B cell (primary cell): Measurements from ENCODE around the gene ZNF304.

ENCODE experiments used
- EZH2 ChIP-seq: IDR thresholded peaks from 2 replicates; pipeline ENCODE4 v1.6.1; 2012; ENCODE audit warnings: borderline replicate concordance, low read depth, mild to moderate bottlenecking, moderate library complexity, low read length; ENCODE audit not compliant: insufficient read depth, poor library complexity, severe bottlenecking
- TF ChIP-seq, protein P1 (sequence below): fragments of 200-600 bp; IDR thresholded peaks from one replicate; pipeline ENCODE4 v1.8.0; 2022; ENCODE audit warnings: antibody characterized with exemption, mild to moderate bottlenecking

DNA sequence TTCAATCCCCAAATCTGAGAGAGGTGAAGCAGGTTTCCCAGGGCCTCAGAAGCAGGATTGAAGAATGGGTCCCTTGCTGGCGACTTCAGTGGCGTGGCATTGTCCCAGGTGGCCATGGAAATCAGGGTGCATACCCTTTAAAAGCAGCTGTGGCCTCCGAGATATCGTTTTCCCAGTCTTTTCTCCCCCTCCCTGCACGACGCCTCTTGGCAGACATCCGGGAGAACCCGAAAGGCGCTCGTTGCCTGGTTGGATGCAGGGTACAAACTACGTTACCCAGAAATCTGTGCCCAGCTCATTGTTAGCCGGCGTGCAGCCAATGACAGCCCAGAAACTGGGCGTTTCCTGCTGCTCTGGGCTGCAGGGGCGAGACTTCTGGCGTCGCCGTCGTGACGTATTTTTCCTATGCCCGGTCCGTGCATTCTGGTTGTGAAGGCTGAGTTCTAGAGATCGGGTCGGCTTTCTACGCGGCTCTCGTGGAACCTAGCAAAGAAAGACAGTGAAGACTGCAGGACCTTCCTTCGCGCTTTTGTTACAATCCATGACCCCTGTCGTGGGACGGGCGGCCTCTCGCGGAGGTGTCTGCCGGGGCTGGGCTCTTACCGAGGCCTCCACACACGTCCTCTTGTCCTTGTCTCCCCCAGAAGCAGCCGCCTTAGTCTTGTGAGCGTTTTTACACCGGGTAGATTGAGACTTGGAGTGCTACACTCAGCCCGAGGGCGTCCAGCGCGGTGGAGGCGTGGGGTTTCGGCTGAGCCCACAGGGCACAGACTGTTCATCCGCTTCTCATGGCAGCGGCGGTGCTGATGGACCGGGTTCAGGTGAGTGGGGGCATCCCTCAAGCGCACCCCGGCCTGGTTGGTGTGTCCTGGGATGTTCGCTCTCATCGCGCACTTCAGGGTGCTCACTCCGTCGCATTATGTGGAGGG, at the start of gene ZNF304:
- TF ChIP-seq, protein P1, sequence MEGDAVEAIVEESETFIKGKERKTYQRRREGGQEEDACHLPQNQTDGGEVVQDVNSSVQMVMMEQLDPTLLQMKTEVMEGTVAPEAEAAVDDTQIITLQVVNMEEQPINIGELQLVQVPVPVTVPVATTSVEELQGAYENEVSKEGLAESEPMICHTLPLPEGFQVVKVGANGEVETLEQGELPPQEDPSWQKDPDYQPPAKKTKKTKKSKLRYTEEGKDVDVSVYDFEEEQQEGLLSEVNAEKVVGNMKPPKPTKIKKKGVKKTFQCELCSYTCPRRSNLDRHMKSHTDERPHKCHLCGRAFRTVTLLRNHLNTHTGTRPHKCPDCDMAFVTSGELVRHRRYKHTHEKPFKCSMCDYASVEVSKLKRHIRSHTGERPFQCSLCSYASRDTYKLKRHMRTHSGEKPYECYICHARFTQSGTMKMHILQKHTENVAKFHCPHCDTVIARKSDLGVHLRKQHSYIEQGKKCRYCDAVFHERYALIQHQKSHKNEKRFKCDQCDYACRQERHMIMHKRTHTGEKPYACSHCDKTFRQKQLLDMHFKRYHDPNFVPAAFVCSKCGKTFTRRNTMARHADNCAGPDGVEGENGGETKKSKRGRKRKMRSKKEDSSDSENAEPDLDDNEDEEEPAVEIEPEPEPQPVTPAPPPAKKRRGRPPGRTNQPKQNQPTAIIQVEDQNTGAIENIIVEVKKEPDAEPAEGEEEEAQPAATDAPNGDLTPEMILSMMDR = no peak
- TF ChIP-seq EZH2 = no peak
